CD8-positive, alpha-beta memory T cell (primary cell): ENCODE measurements around the gene NUDT22. TPM values are rescaled to one million over a fixed set of nuclear protein-coding genes. Genes with fewer than 3 reads are reported as not detected.
A peak's percentile ranks its signal among the peaks of the same experiment; 100 is the strongest.

Experiments used
- CTCF ChIA-PET: fragments of 350-600 bp; sonication (Branson Sonifier 250); formaldehyde crosslinking; loops from one replicate; lab custom pipeline; 2021; ENCODE audit warnings: antibody characterized with exemption; lab: Charles Lee
- POLR2A ChIA-PET: fragments of 350-600 bp; sonication (Branson Sonifier 250); formaldehyde crosslinking; loops from one replicate; lab custom pipeline; 2021; ENCODE audit warnings: antibody characterized with exemption; lab: Charles Lee
- DNase-seq, 5 donors: peaks; one replicate each; pipeline versions ENCODE4 v3.0.0 to v3.0.0-alpha.2; 2020 to 2022; ENCODE audit warnings: mixed read lengths in 1 of 5
- H3K27ac ChIP-seq: one replicate; pipeline ENCODE4 v1.7.0; 2013; ENCODE audit warnings: low read depth, mild to moderate bottlenecking, low read length, moderate library complexity
- H3K27me3 ChIP-seq: 2 replicates; pipeline ENCODE4 v1.7.0; 2013; ENCODE audit warnings: low read length, mild to moderate bottlenecking; ENCODE audit not compliant: insufficient read depth, poor library complexity, severe bottlenecking
- H3K36me3 ChIP-seq: 2 replicates; pipeline ENCODE4 v1.7.0; 2013; ENCODE audit warnings: mild to moderate bottlenecking, low read length, moderate library complexity; ENCODE audit not compliant: insufficient read depth
- H3K4me1 ChIP-seq: 2 replicates; pipeline ENCODE4 v1.7.0; 2013; ENCODE audit warnings: mild to moderate bottlenecking, low read length, moderate library complexity; ENCODE audit not compliant: insufficient read depth
- H3K4me3 ChIP-seq: 2 replicates; pipeline ENCODE4 v1.7.0; 2013; ENCODE audit warnings: mild to moderate bottlenecking, low read length
- H3K9me3 ChIP-seq: 2 replicates; pipeline ENCODE4 v1.7.0; 2013; ENCODE audit warnings: mild to moderate bottlenecking, low read length
- H3K27ac Mint-ChIP-seq, 8 donors: one replicate each; pipeline ENCODE4 v1.8.0; 2020 to 2021; ENCODE audit warnings: mixed read lengths in 8 of 8, mild to moderate bottlenecking in 6 of 8, inconsistent platforms in 3 of 8, moderate library complexity in 3 of 8
- H3K27me3 Mint-ChIP-seq, 2 donors: one replicate each; pipeline ENCODE4 v1.8.0; 2020 to 2021; ENCODE audit warnings: mixed read lengths in 2 of 2, mild to moderate bottlenecking in 1 of 2, moderate library complexity in 1 of 2
- H3K36me3 Mint-ChIP-seq, 3 donors: one replicate each; pipeline ENCODE4 v1.8.0; 2020 to 2021; ENCODE audit warnings: mixed read lengths in 3 of 3, inconsistent platforms in 1 of 3, mild to moderate bottlenecking in 1 of 3
- H3K4me1 Mint-ChIP-seq, 3 donors: one replicate each; pipeline ENCODE4 v1.8.0; 2020 to 2021; ENCODE audit warnings: mixed read lengths in 3 of 3, inconsistent platforms in 1 of 3, mild to moderate bottlenecking in 1 of 3
- H3K4me3 Mint-ChIP-seq, 7 donors: one replicate each; pipeline ENCODE4 v1.8.0; 2020 to 2021; ENCODE audit warnings: mixed read lengths in 7 of 7, mild to moderate bottlenecking in 6 of 7, moderate library complexity in 4 of 7, inconsistent platforms in 2 of 7
- H3K9me3 Mint-ChIP-seq, 5 donors: one replicate each; pipeline ENCODE4 v1.8.0; 2020 to 2022; ENCODE audit warnings: mixed read lengths in 5 of 5, mild to moderate bottlenecking in 3 of 5, moderate library complexity in 2 of 5, inconsistent platforms in 1 of 5
- polyA plus RNA-seq: library from polyadenylated mRNA; unstranded; fragments of 300-500 nt; fragmentation: Illumina TruSeq; gene quantifications from one replicate; pipeline ENCODE4 v1.2.3, GENCODE V29; 2021
- total RNA-seq, 2 experiments: library from RNA; stranded (reverse); gene quantifications; one replicate each; pipeline ENCODE4 v1.2.3, GENCODE V29; 2021

NUDT22 gene
- total and polyA plus RNA-seq, 3 experiments from 2014 or later = 51.6 to 78.6 (median 75.3) TPM

DNA sequence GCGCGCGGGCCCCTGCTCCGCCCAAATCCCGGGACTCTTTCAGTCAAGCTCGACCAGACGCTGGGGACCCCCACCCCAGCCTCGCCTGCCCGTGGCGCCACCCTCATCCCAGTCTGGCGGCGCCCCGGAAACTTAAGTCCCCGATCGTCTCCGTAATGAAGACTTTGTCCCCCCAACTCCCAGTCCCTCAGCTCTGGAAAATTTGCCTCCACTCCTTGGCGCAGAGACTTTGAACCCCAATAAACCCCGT is 25.6 kb downstream of the NUDT22 start:
- Histone ChIP-seq H3K4me1 (peaks cover 26% of the 10 kb centered on the region), H3K4me3 (peak overlapping the region; percentile 66), H3K36me3 (no peaks in the 10 kb centered on the region), H3K27me3 (no peaks in the 10 kb centered on the region), H3K9me3 (no peaks in the 10 kb centered on the region), H3K27ac (peak overlapping the region; percentile 65)
- no peak for DNase-seq
- H3K4me1 Mint-ChIP-seq = peaks cover 12 to 36% (median 14%) of the 10 kb centered on the region in 3 donors
- H3K27me3 Mint-ChIP-seq = no peaks in the 10 kb centered on the region
- POLR2A ChIA-PET = interaction anchor here (0.5 to 2.3 kb wide), 5 partner anchors 9 to 50 kb away, joined by 3 to 9 read pairs (median 7); partner anchors contain the start of gene FERMT3
- peaks cover 0 to 11% (median 0%) of the 10 kb centered on the region in 3 donors for H3K36me3 Mint-ChIP-seq
- peak overlapping the region in 5 of 8 donors; percentile 54 to 81 (median 67) for H3K27ac Mint-ChIP-seq
- H3K9me3 Mint-ChIP-seq = no peaks in the 10 kb centered on the region
- H3K4me3 Mint-ChIP-seq = peak overlapping the region; percentile 61 to 95 (median 84)
- CTCF ChIA-PET = interaction anchor here (0.8 to 13.4 kb wide), 11 partner anchors 9 to 90 kb away, joined by 3 to 124 read pairs (median 7); partner anchors contain the start of genes CATSPERZ, ESRRA, FERMT3 and FKBP2

DNA sequence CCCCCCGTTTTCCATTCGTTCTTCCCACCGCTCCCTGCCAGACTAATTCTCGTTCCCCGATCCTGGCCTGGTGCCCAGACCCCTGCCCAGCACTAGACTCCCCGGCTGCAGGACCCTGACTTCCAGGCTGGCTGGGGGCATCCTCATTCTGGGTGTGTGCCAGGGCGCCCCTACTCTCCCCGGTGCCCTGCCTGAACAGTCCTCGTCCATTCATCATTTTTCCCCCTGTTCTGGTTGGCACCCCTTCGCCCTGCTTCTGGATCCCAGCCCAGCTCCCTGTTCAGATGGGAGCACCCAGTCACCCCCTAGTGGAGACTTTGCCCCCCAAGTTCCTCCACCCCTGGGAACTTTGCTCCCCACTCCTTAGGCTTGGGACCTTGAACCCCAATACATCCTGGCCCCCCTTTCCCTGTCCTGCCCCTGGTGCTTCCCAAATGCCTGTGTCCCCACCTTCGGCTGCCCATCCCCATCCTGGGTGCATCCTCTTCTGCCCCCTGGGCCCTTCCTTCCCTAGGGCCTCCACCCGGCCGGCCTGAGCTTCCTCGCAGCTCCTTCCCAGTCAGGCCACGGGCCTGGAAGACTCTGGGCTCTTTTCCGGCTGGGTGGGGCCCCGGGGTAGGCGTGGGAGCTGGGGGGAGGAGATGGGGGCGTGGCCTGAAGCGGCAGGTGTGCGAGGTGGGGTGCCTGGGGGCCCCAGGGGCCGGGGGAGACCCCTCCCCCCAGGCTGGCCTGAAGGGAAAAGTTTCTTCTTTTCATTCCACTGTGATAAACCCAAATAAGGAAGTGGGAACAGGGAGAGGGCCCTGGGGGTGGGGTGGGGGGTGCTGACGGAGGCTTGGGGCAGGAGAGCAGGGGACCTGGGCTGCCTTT is 26.2 kb downstream of the NUDT22 start:
- Mint-ChIP-seq H3K27ac (peak overlapping the region in 5 of 8 donors; percentile 54 to 81 (median 67)), H3K4me1 (peaks cover 11 to 31% (median 14%) of the 10 kb centered on the region in 3 donors), H3K36me3 (peaks cover 0 to 12% (median 0%) of the 10 kb centered on the region in 3 donors), H3K9me3 (no peaks in the 10 kb centered on the region), H3K27me3 (no peaks in the 10 kb centered on the region), H3K4me3 (peak overlapping the region; percentile 61 to 95 (median 84))
- POLR2A ChIA-PET = interaction anchor here (1.0 to 2.1 kb wide), 4 partner anchors 10 to 49 kb away, joined by 3 to 9 read pairs (median 6); partner anchors contain the start of gene FERMT3
- Histone ChIP-seq H3K27ac (peak overlapping the region; percentile 65), H3K4me3 (peak overlapping the region; percentile 66), H3K27me3 (no peaks in the 10 kb centered on the region), H3K36me3 (no peaks in the 10 kb centered on the region), H3K4me1 (peaks cover 26% of the 10 kb centered on the region), H3K9me3 (no peaks in the 10 kb centered on the region)
- DNase-seq = no peak
- CTCF ChIA-PET = interaction anchor here (0.8 to 13.4 kb wide), 8 partner anchors 9 to 90 kb away, joined by 3 to 124 read pairs (median 12); partner anchors contain the start of genes CATSPERZ, ESRRA, FERMT3 and FKBP2

DNA sequence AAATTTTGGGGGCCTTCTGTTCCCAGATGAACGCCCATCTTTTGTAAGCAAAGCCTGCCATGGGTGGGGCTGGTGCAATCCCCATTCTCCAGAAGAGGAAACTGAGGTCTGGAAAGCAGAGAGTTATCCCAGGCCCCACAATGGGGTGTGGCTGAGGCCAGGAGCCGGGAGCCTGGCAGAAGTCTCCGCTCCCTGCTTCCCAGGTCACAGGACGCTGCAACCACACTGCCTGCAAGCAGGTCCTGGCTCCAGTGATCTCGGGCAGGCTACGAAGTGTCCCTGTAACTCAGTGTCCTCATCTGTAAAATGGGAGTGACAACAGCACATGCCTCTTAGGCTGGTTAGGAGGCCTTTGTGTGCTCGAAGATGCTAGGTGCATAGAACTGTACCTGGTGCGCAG is 27.0 kb downstream of the NUDT22 start:
- CTCF ChIA-PET = interaction anchor here (1.3 to 13.4 kb wide), 5 partner anchors 17 to 65 kb away, joined by 3 to 124 read pairs (median 9); partner anchors contain the start of genes CATSPERZ, ESRRA, FERMT3 and PRDX5
- Mint-ChIP-seq H3K36me3 (peaks cover 0 to 17% (median 0%) of the 10 kb centered on the region in 3 donors), H3K4me1 (peaks cover 10 to 28% (median 11%) of the 10 kb centered on the region in 3 donors), H3K27ac (peak overlapping the region in 1 of 8 donors; percentile 41), H3K4me3 (peak overlapping the region in 5 of 7 donors; percentile 8 to 68 (median 41)), H3K27me3 (no peaks in the 10 kb centered on the region), H3K9me3 (no peaks in the 10 kb centered on the region)
- no peak overlapping the region for H3K4me3 ChIP-seq
- peaks cover 26% of the 10 kb centered on the region for H3K4me1 ChIP-seq
- no peaks in the 10 kb centered on the region for H3K9me3 ChIP-seq
- H3K27ac ChIP-seq = no peak overlapping the region
- H3K36me3 ChIP-seq = no peaks in the 10 kb centered on the region
- POLR2A ChIA-PET = interaction anchor here (1.0 to 2.1 kb wide), 2 partner anchors 16 to 47 kb away, joined by 4 to 9 read pairs; partner anchors contain the start of gene FERMT3
- no peak for DNase-seq
- no peaks in the 10 kb centered on the region for H3K27me3 ChIP-seq

DNA sequence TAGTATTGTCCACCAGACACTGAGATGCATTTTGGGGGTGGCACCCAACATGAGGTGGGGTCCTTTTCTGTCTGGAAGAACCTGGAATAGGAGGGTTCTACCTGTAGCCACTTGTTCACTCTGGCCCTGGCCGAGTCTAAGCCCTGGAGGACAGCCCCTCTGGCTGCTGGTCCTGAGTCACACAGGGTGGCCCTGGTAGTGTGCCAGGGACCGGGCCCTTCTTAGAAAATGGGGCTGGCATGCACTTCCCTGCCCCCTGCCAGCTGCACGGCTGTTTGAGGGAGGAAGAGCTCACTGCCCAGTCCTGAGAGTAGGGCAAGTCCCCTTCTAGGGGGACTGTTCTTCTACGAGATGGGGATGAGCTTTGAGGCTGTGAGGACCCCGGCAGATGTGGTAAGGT is 27.4 kb downstream of the NUDT22 start:
- H3K36me3 Mint-ChIP-seq = peaks cover 0 to 19% (median 0%) of the 10 kb centered on the region in 3 donors
- ChIA-PET CTCF (interaction anchor here (1.0 to 2.2 kb wide), 5 partner anchors 11 to 64 kb away, joined by 3 to 9 read pairs (median 5); partner anchors contain the start of genes FERMT3, PRDX5 and TRMT112), POLR2A (no interaction called here)
- no peaks in the 10 kb centered on the region for H3K27me3 ChIP-seq
- no peak for DNase-seq
- H3K36me3 ChIP-seq = no peaks in the 10 kb centered on the region
- no peak overlapping the region for H3K27ac ChIP-seq
- H3K27me3 Mint-ChIP-seq = no peaks in the 10 kb centered on the region
- peak overlapping the region in 5 of 7 donors; percentile 8 to 68 (median 29) for H3K4me3 Mint-ChIP-seq
- no peaks in the 10 kb centered on the region for H3K9me3 ChIP-seq
- no peaks in the 10 kb centered on the region for H3K9me3 Mint-ChIP-seq
- H3K4me3 ChIP-seq = no peak overlapping the region
- peaks cover 26% of the 10 kb centered on the region for H3K4me1 ChIP-seq
- H3K4me1 Mint-ChIP-seq = peaks cover 6 to 27% (median 11%) of the 10 kb centered on the region in 3 donors
- peak overlapping the region in 1 of 8 donors; percentile 69 for H3K27ac Mint-ChIP-seq

DNA sequence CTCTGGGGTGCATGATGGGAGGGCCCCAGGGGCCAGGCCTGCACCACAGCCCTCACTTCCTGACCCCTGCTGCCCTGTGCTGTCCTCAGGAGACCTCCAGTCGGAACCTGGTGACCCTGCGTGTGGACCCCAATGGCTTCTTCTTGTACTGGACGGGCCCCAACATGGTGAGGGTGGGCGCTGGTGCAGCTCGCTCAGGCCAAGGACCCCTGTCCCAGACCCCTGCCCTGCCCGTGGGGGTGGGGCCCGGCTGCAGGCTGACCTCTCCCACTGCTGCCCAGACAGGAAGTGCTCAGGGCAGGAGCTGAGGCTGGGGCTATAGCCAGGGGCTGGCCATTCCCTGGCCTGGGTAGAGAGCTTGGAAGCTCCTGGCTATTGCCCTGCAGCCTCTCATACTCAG is 28.3 kb downstream of the NUDT22 start:
- no peak for DNase-seq
- no peak overlapping the region for H3K4me3 ChIP-seq
- ChIA-PET CTCF (interaction anchor here (0.7 to 2.2 kb wide), 6 partner anchors 8 to 63 kb away, joined by 3 to 9 read pairs (median 4); partner anchors contain the start of genes FERMT3, PRDX5 and TRMT112), POLR2A (interaction anchor here (0.6 kb wide), 1 partner anchor 13 kb away, joined by 6 read pairs; no protein-coding TSS in a partner anchor)
- no peak overlapping the region for H3K27ac ChIP-seq
- H3K36me3 Mint-ChIP-seq = peaks cover 0 to 22% (median under 1%) of the 10 kb centered on the region in 3 donors
- no peaks in the 10 kb centered on the region for H3K36me3 ChIP-seq
- no peaks in the 10 kb centered on the region for H3K9me3 ChIP-seq
- no peaks in the 10 kb centered on the region for H3K27me3 ChIP-seq
- H3K27ac Mint-ChIP-seq = peak overlapping the region in 1 of 8 donors; percentile 69
- H3K4me1 ChIP-seq = peaks cover 26% of the 10 kb centered on the region
- no peaks in the 10 kb centered on the region for H3K9me3 Mint-ChIP-seq
- no peaks in the 10 kb centered on the region for H3K27me3 Mint-ChIP-seq
- H3K4me1 Mint-ChIP-seq = peaks cover 7 to 27% (median 11%) of the 10 kb centered on the region in 3 donors
- peak overlapping the region in 1 of 7 donors; percentile 72 for H3K4me3 Mint-ChIP-seq

DNA sequence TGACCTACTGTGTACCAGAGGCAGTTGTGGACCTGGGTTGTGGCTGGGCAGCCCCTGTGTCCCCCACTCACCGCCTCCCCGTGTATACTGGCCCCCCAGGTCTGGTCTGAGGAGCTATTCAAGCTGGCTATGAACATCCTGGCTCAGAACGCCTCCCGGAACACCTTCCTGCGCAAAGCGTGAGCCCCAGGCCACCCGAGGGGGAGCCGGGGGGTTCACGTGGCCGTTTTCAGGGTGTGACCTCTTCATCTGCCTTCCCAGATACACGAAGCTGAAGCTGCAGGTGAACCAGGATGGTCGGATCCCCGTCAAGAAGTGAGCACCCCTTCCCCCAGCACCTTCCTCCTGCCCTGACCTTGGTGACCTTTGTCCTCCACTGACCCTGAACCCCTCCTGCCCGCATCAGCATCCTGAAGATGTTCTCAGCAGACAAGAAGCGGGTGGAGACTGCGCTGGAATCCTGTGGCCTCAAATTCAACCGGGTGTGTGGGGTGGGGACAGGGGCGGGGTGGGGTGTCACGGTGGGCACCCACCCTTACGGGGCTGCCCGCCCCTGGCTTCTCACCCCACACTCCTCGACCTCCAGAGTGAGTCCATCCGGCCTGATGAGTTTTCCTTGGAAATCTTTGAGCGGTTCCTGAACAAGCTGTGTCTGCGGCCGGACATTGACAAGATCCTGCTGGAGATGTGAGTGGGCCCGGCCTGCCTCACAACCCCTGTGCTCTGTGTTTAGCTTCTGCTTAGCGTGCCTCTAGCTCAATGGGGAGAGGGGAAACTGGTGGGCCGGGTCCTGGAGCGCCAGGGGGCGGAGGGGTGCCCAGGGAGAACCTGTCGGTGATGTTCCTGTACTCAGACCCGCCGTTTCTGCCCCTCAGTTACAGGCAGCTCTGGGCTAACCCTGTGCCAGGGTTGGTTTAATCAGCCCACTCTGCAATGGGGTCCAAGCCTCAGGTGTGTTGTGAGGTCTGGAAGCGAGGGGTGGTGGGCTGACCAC is 29.4 kb downstream of the NUDT22 start:
- peaks cover 8 to 30% (median 13%) of the 10 kb centered on the region in 3 donors for H3K4me1 Mint-ChIP-seq
- Histone ChIP-seq H3K27ac (no peak overlapping the region), H3K27me3 (no peaks in the 10 kb centered on the region), H3K9me3 (no peaks in the 10 kb centered on the region), H3K36me3 (no peaks in the 10 kb centered on the region), H3K4me1 (peaks cover 24% of the 10 kb centered on the region), H3K4me3 (no peak overlapping the region)
- peak overlapping the region in 1 of 8 donors; percentile 43 for H3K27ac Mint-ChIP-seq
- POLR2A ChIA-PET = no interaction called here
- peaks cover 0 to 31% (median 3%) of the 10 kb centered on the region in 3 donors for H3K36me3 Mint-ChIP-seq
- no peak overlapping the region for H3K4me3 Mint-ChIP-seq
- H3K9me3 Mint-ChIP-seq = no peaks in the 10 kb centered on the region
- CTCF ChIA-PET = interaction anchor here (0.7 to 2.7 kb wide), 4 partner anchors 9 to 49 kb away, joined by 3 to 9 read pairs (median 5); no protein-coding TSS in a partner anchor
- no peak for DNase-seq
- H3K27me3 Mint-ChIP-seq = no peaks in the 10 kb centered on the region

DNA sequence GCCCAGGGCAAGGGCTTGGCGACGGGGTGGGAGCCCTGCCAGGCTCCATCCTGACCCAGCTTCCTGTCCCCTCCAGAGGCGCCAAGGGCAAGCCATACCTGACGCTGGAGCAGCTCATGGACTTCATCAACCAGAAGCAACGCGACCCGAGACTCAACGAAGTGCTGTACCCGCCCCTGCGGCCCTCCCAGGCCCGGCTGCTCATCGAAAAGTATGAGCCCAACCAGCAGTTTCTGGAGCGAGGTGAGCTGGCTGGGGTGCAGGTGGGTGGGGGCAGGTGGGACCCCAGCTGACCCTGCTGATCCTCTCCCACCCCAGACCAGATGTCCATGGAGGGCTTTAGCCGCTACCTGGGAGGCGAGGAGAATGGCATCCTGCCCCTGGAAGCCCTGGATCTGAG is 30.2 kb downstream of the NUDT22 start:
- POLR2A ChIA-PET = interaction anchor here (0.6 kb wide), 1 partner anchor 30 kb away, joined by 3 read pairs; no protein-coding TSS in a partner anchor
- Mint-ChIP-seq H3K36me3 (peaks cover 0 to 31% (median 3%) of the 10 kb centered on the region in 3 donors), H3K4me3 (no peak overlapping the region)

More for the DNA sequence above, 30.2 kb downstream of the NUDT22 start:
- Histone ChIP-seq H3K4me3 (no peak overlapping the region), H3K27ac (no peak overlapping the region), H3K9me3 (no peaks in the 10 kb centered on the region), H3K4me1 (peaks cover 17% of the 10 kb centered on the region), H3K27me3 (no peaks in the 10 kb centered on the region), H3K36me3 (no peaks in the 10 kb centered on the region)
- no peaks in the 10 kb centered on the region for H3K27me3 Mint-ChIP-seq
- no peak overlapping the region for H3K27ac Mint-ChIP-seq
- CTCF ChIA-PET = interaction anchor here (1.0 to 2.7 kb wide), 3 partner anchors 45 to 52 kb away, joined by 3 to 7 read pairs (median 4); no protein-coding TSS in a partner anchor
- no peaks in the 10 kb centered on the region for H3K9me3 Mint-ChIP-seq
- H3K4me1 Mint-ChIP-seq = peaks cover 6 to 23% (median 13%) of the 10 kb centered on the region in 3 donors
- no peak for DNase-seq
